OCI-LY1 (cell line): Measurements from ENCODE around the gene BANF2.

Experiments used
- EZH2 ChIP-seq: fragments of 200-600 bp; sonication (generic), shearing (Covaris generic); IDR thresholded peaks from 2 replicates; pipeline ENCODE4 v1.8.0; 2017; ENCODE audit warnings: borderline replicate concordance, mixed run types, mild to moderate bottlenecking, antibody characterized with exemption, low read length, moderate library complexity, mixed read lengths
- TF ChIP-seq, protein P1 (sequence below): fragments of 200-600 bp; sonication (generic), shearing (Covaris generic); IDR thresholded peaks from 2 replicates; pipeline ENCODE4 v1.5.1; 2017; ENCODE audit warnings: mild to moderate bottlenecking, antibody characterized with exemption, low read length, moderate library complexity, mixed read lengths

DNA sequence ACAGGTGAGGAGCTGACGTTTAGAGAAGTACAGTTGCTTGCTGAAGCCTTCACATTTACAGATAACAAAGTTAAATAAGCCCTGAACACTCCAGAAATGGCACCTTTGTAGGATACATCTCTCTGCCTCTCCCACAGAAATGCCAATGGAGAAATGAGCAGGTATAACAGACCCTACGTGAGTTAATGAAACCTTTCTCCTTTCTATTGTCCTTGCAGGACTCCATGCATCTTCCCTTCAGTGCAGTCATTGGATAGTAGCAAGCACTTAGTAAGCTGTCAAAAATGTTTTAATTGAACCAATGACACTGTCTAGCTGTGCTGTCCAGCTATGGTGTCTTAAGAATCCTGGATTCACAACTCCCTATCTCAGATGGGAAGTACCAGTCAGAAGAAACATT, 9.6 kb upstream of the BANF2 start:
- TF ChIP-seq, protein P1, sequence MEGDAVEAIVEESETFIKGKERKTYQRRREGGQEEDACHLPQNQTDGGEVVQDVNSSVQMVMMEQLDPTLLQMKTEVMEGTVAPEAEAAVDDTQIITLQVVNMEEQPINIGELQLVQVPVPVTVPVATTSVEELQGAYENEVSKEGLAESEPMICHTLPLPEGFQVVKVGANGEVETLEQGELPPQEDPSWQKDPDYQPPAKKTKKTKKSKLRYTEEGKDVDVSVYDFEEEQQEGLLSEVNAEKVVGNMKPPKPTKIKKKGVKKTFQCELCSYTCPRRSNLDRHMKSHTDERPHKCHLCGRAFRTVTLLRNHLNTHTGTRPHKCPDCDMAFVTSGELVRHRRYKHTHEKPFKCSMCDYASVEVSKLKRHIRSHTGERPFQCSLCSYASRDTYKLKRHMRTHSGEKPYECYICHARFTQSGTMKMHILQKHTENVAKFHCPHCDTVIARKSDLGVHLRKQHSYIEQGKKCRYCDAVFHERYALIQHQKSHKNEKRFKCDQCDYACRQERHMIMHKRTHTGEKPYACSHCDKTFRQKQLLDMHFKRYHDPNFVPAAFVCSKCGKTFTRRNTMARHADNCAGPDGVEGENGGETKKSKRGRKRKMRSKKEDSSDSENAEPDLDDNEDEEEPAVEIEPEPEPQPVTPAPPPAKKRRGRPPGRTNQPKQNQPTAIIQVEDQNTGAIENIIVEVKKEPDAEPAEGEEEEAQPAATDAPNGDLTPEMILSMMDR = no peak
- no peak for TF ChIP-seq EZH2
